ENCODE results near the gene NRG3.

Gene NRG3

GRCh38 chr10:82462910-82463551, 588.0 kb downstream of the NRG3 start:
- TF ChIP-seq EZH2phosphoT487 (IDR thresholded peaks at IDR 0.05; ENCODE audit: borderline replicate concordance, low read length) (no peak), CTCF (IDR thresholded peaks at IDR 0.05; ENCODE audit: low read depth, low read length, poor library complexity, severe bottlenecking) (no peak)
- H3K4me3 ChIP-seq (ENCODE audit: low read length), result no peak overlapping the region
- H3K4me2 ChIP-seq (ENCODE audit: low read length), result no peak overlapping the region
- H3K36me3 ChIP-seq (ENCODE audit: control insufficient read depth, low read length), result no peaks in the 10 kb centered on the region
- H3K9me2 ChIP-seq (replicated peaks; ENCODE audit: control insufficient read depth, low read length), result no peaks in the 10 kb centered on the region
- H3K27ac ChIP-seq (ENCODE audit: low read depth, low read length), result no peak overlapping the region
- no peaks in the 10 kb centered on the region for H3K4me1 ChIP-seq (ENCODE audit: control insufficient read depth, low read length)
- H3K9me3 ChIP-seq (ENCODE audit: control insufficient read depth, insufficient read depth, low read length), result no peaks in the 10 kb centered on the region
- no peaks in the 10 kb centered on the region for H3K79me2 ChIP-seq (ENCODE audit: control insufficient read depth, low read length)
- H4K20me1 ChIP-seq (ENCODE audit: control insufficient read depth, insufficient read depth, low read depth, low read length), result no peaks in the 10 kb centered on the region
- H3K27me3 ChIP-seq (ENCODE audit: control insufficient read depth, low read length), result no peaks in the 10 kb centered on the region
- no peaks in the 10 kb centered on the region for H3F3A ChIP-seq (ENCODE audit: control insufficient read depth, insufficient read depth)

GRCh38 chr10:82463614-82464013, 588.6 kb downstream of the NRG3 start:
- Histone ChIP-seq H3K9me2 (replicated peaks; ENCODE audit: control insufficient read depth, low read length) (no peaks in the 10 kb centered on the region), H3K9me3 (ENCODE audit: control insufficient read depth, insufficient read depth, low read length) (no peaks in the 10 kb centered on the region), H3K4me3 (ENCODE audit: low read length) (no peak overlapping the region), H3K36me3 (ENCODE audit: control insufficient read depth, low read length) (no peaks in the 10 kb centered on the region), H3K79me2 (ENCODE audit: control insufficient read depth, low read length) (no peaks in the 10 kb centered on the region), H3K4me2 (ENCODE audit: low read length) (no peak overlapping the region), H4K20me1 (ENCODE audit: control insufficient read depth, insufficient read depth, low read depth, low read length) (no peaks in the 10 kb centered on the region), H3K27ac (ENCODE audit: low read depth, low read length) (no peak overlapping the region), H3F3A (ENCODE audit: control insufficient read depth, insufficient read depth) (no peaks in the 10 kb centered on the region), H3K27me3 (ENCODE audit: control insufficient read depth, low read length) (no peaks in the 10 kb centered on the region), H3K4me1 (ENCODE audit: control insufficient read depth, low read length) (no peaks in the 10 kb centered on the region)
- TF ChIP-seq EZH2phosphoT487 (IDR thresholded peaks at IDR 0.05; ENCODE audit: borderline replicate concordance, low read length) (no peak), CTCF (IDR thresholded peaks at IDR 0.05; ENCODE audit: low read depth, low read length, poor library complexity, severe bottlenecking) (no peak)

- Histone ChIP-seq H3K9me2 (replicated peaks; ENCODE audit: control insufficient read depth, low read length) (no peaks in the 10 kb centered on the region), H3F3A (ENCODE audit: control insufficient read depth, insufficient read depth) (no peaks in the 10 kb centered on the region), H3K4me1 (ENCODE audit: control insufficient read depth, low read length) (no peaks in the 10 kb centered on the region), H3K4me3 (ENCODE audit: low read length) (no peak overlapping the region), H3K27me3 (ENCODE audit: control insufficient read depth, low read length) (no peaks in the 10 kb centered on the region), H3K79me2 (ENCODE audit: control insufficient read depth, low read length) (no peaks in the 10 kb centered on the region), H4K20me1 (ENCODE audit: control insufficient read depth, insufficient read depth, low read depth, low read length) (no peaks in the 10 kb centered on the region), H3K4me2 (ENCODE audit: low read length) (no peak overlapping the region), H3K27ac (ENCODE audit: low read depth, low read length) (no peak overlapping the region), H3K36me3 (ENCODE audit: control insufficient read depth, low read length) (no peaks in the 10 kb centered on the region), H3K9me3 (ENCODE audit: control insufficient read depth, insufficient read depth, low read length) (no peaks in the 10 kb centered on the region)
- TF ChIP-seq EZH2phosphoT487 (IDR thresholded peaks at IDR 0.05; ENCODE audit: borderline replicate concordance, low read length) (no peak), CTCF (IDR thresholded peaks at IDR 0.05; ENCODE audit: low read depth, low read length, poor library complexity, severe bottlenecking) (no peak)
Measured at GRCh38 chr10:82464191-82464818, 589.3 kb downstream of the NRG3 start.

Measured in DOHH2 (cell line).